HEK293T (cell line): Measurements from ENCODE around the gene PCAT7.
"Not testable (repeated sequence)": the region's sequence is repeated elsewhere in the genome, so short reads cannot be mapped to it uniquely, and the experiment has no call there.

Experiments used
- CTCF ChIA-PET: fragments of 350-600 bp; formaldehyde crosslinking; extraction: SDS; loops from one replicate; lab custom pipeline; 2021; ENCODE audit warnings: antibody characterized with exemption, inconsistent platforms; lab: Yijun Ruan, JAX
- POLR2A ChIA-PET: fragments of 350-600 bp; formaldehyde crosslinking; extraction: SDS; loops from one replicate; lab custom pipeline; 2020; ENCODE audit warnings: antibody characterized with exemption, inconsistent platforms; lab: Yijun Ruan, JAX
- DNase-seq: peaks from one replicate; pipeline ENCODE4 v3.0.0; 2012; ENCODE audit warnings: mixed read lengths; ENCODE audit errors: extremely low spot score
- ARNT ChIP-seq: fragments of 450-650 bp; IDR thresholded peaks from 2 replicates; pipeline ENCODE4 v1.6.1; 2017; ENCODE audit warnings: mild to moderate bottlenecking
- BHLHE40 ChIP-seq: fragments of 450-650 bp; IDR thresholded peaks from 2 replicates; pipeline ENCODE4 v1.6.1; 2016; ENCODE audit warnings: mild to moderate bottlenecking, moderate library complexity, borderline replicate concordance
- CTBP1 ChIP-seq: fragments of 450-650 bp; IDR thresholded peaks from 2 replicates; pipeline ENCODE4 v1.6.1; 2016; ENCODE audit warnings: borderline replicate concordance
- ELF4 ChIP-seq: fragments of 450-650 bp; IDR thresholded peaks from 2 replicates; pipeline ENCODE4 v1.6.1; 2017; ENCODE audit warnings: antibody characterized with exemption
- FOXA1 ChIP-seq: fragments of 450-650 bp; IDR thresholded peaks from 2 replicates; pipeline ENCODE4 v1.6.1; 2016; ENCODE audit warnings: mild to moderate bottlenecking
- FOXK2 ChIP-seq: fragments of 450-650 bp; IDR thresholded peaks from 2 replicates; pipeline ENCODE4 v1.6.1; 2016; ENCODE audit warnings: mild to moderate bottlenecking
- FOXM1 ChIP-seq: fragments of 450-650 bp; IDR thresholded peaks from 2 replicates; pipeline ENCODE4 v1.6.1; 2017; ENCODE audit warnings: mild to moderate bottlenecking, borderline replicate concordance
- HDGF ChIP-seq: fragments of 450-650 bp; IDR thresholded peaks from 2 replicates; pipeline ENCODE4 v1.6.1; 2017; ENCODE audit warnings: antibody characterized with exemption, borderline replicate concordance
- L3MBTL2 ChIP-seq: fragments of 450-650 bp; conservative IDR thresholded peaks from 2 replicates; pipeline ENCODE4 v1.6.1; 2016; ENCODE audit warnings: mild to moderate bottlenecking
- LEF1 ChIP-seq: fragments of 450-650 bp; IDR thresholded peaks from 2 replicates; pipeline ENCODE4 v1.6.1; 2017; ENCODE audit warnings: mild to moderate bottlenecking, borderline replicate concordance
- NFRKB ChIP-seq: fragments of 450-650 bp; IDR thresholded peaks from 2 replicates; pipeline ENCODE4 v1.6.1; 2016; ENCODE audit warnings: mild to moderate bottlenecking, moderate library complexity
- SP1 ChIP-seq: fragments of 450-650 bp; IDR thresholded peaks from 2 replicates; pipeline ENCODE4 v1.6.1; 2017
- SUZ12 ChIP-seq: fragments of 450-650 bp; IDR thresholded peaks from 2 replicates; pipeline ENCODE4 v1.6.1; 2016; ENCODE audit warnings: mild to moderate bottlenecking
- TARDBP ChIP-seq: fragments of 450-650 bp; IDR thresholded peaks from 2 replicates; pipeline ENCODE4 v1.6.1; 2016
- ZNF384 ChIP-seq: fragments of 450-650 bp; IDR thresholded peaks from 2 replicates; pipeline ENCODE4 v1.6.1; 2016
- TF ChIP-seq, protein P1 (sequence below): fragments of 450-650 bp; IDR thresholded peaks from 2 replicates; pipeline ENCODE4 v1.6.1; 2016

PCAT7 gene

GRCh38 chr9:94528886-94529285 is 26.0 kb upstream of the PCAT7 start:
- DNase-seq, result no peak
- POLR2A ChIA-PET, result no interaction called here
- CTCF ChIA-PET, result no interaction called here
- TF ChIP-seq ARNT (no peak), ZNF384 (no peak), SUZ12 (no peak), TARDBP (no peak), SP1 (no peak), CTBP1 (no peak)

DNA sequence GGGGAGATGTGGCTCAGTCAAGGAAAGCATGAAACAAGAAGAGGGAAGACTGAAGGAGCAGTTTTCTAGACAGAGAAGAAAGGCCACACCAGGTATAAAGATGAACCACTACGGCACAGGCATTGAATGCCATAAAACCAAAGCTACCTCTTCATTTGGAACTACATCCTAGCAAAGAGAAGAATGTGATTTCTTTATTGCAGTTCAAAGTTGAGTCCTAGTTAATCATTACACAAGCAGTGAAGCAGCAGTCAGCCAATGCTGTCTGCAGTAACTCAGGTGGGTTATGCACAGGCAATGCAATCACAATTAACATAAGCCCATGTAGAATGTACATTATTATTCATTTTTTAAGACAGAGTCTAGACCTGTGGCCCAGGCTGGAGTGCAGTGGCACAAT is 21.7 kb upstream of the PCAT7 start:
- CTCF ChIA-PET, result no interaction called here
- POLR2A ChIA-PET, result no interaction called here
- DNase-seq, result no peak
- no peak for TF ChIP-seq HDGF
- no peak for TF ChIP-seq CTBP1
- no peak for TF ChIP-seq SP1
- TF ChIP-seq L3MBTL2, result no peak
- no peak for TF ChIP-seq ELF4
- no peak for TF ChIP-seq FOXA1

DNA sequence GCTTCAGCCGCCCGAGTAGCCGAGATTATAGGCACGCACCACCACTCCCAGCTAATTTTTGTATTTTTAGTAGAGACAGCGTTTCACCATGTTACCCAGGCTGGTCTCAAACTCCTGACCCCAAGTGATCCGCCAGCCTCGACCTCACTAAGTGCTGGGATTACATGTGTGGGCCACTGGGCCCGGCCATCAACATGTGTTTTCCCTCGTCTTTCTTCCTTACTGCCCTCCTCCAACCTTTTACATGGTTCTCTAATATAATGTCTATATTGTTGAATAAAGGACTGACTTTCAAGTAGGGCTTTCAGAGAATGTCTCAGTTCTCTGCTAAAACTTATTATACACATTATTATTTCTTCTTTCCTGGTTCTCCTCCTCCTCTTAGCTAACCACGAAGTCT is 21.3 kb upstream of the PCAT7 start:
- ChIA-PET CTCF (no interaction called here), POLR2A (no interaction called here)
- TF ChIP-seq ARNT (no peak), LEF1 (no peak), FOXK2 (no peak), FOXA1 (no peak)
- no peak for DNase-seq

GRCh38 chr9:94534901-94535300 is 20.0 kb upstream of the PCAT7 start:
- CTCF ChIA-PET, result no interaction called here
- POLR2A ChIA-PET, result no interaction called here
- no peak for DNase-seq
- TF ChIP-seq L3MBTL2, result no peak
- TF ChIP-seq CTBP1, result no peak
- no peak for TF ChIP-seq FOXK2
- TF ChIP-seq, protein P1, sequence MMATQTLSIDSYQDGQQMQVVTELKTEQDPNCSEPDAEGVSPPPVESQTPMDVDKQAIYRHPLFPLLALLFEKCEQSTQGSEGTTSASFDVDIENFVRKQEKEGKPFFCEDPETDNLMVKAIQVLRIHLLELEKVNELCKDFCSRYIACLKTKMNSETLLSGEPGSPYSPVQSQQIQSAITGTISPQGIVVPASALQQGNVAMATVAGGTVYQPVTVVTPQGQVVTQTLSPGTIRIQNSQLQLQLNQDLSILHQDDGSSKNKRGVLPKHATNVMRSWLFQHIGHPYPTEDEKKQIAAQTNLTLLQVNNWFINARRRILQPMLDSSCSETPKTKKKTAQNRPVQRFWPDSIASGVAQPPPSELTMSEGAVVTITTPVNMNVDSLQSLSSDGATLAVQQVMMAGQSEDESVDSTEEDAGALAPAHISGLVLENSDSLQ, result no peak
- no peak for TF ChIP-seq NFRKB
- TF ChIP-seq ZNF384, result no peak
- no peak for TF ChIP-seq ELF4
- no peak for TF ChIP-seq SUZ12
- no peak for TF ChIP-seq HDGF
- TF ChIP-seq LEF1, result no peak
- TF ChIP-seq FOXM1, result no peak
- TF ChIP-seq TARDBP, result no peak
- no peak for TF ChIP-seq BHLHE40
- TF ChIP-seq ARNT, result no peak
- TF ChIP-seq FOXA1, result no peak

- ChIA-PET CTCF (no interaction called here), POLR2A (no interaction called here)
- no peak for DNase-seq
- TF ChIP-seq L3MBTL2 (no peak), FOXA1 (no peak), FOXK2 (no peak), FOXM1 (no peak), ELF4 (no peak), ARNT (no peak), LEF1 (no peak), CTBP1 (no peak), HDGF (no peak), SP1 (no peak), TARDBP (no peak), ZNF384 (no peak), BHLHE40 (no peak)
- TF ChIP-seq, protein P1, result no peak
Observed at GRCh38 chr9:94538908-94539307, 16.0 kb upstream of the PCAT7 start.

DNA sequence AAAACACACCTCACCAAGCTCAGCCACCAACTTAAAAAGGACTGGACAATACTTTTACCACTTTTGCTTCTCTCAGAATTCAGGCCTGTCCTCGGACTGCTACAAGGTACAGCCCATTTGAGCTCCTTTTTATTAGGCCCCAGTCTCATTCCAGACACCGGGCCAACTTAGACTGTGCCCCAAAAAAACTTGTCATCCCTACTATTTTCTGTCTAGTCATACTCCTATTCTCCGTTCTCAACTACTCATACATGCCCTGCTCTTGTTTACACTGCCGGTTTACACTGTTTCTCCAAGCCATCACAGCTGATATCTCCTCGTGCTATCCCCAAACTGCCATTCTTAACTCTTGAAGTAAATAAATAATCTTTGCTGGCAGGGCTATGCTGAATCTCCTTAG is 10.5 kb upstream of the PCAT7 start:
- DNase-seq, POLR2A ChIA-PET, CTCF ChIA-PET: not testable (repeated sequence)

DNA sequence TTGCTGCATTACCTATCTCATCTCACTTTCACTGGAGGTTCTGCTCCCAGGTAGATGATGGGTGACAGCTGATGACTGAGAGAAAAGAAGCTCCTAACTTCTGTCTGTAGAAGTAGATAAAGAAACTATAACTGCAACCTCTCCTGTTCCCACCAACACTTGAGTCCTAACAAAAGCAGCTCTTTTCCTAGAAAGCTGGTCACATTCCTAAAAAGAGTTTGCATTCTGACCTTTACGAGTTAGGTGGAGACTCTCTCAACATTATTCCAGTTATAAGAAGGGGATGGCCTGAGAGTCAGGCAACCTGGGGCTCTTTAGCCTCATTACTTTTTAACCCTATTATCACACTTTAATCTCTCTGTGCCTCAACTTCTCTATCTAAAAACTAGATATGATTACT is 8.9 kb upstream of the PCAT7 start:
- POLR2A ChIA-PET, result no interaction called here
- no peak for DNase-seq
- CTCF ChIA-PET, result no interaction called here
- TF ChIP-seq ELF4 (no peak), FOXA1 (no peak), NFRKB (no peak), FOXK2 (no peak), ZNF384 (no peak), TARDBP (no peak), BHLHE40 (no peak), SUZ12 (no peak), CTBP1 (no peak), ARNT (no peak), HDGF (no peak), LEF1 (no peak), SP1 (no peak), FOXM1 (no peak), L3MBTL2 (no peak)
- TF ChIP-seq, protein P1, result no peak
